GM21515 (cell line): Measurements from ENCODE around the gene ABCB1.

Experiments
- ATAC-seq: cut with Tn5 transposase; IDR thresholded peaks from one replicate; pipeline ENCODE4 v1.9.1; 2021; ENCODE audit not compliant: unreplicated experiment

Gene ABCB1

GRCh38 chr7:87600130-87601124 is at the start of gene ABCB1:
Gene ABCB1 (minus strand): TSS chr7:87600884. CDS start chr7:87600184, 700 bp downstream.
- peak; percentile 64 for ATAC-seq

DNA sequence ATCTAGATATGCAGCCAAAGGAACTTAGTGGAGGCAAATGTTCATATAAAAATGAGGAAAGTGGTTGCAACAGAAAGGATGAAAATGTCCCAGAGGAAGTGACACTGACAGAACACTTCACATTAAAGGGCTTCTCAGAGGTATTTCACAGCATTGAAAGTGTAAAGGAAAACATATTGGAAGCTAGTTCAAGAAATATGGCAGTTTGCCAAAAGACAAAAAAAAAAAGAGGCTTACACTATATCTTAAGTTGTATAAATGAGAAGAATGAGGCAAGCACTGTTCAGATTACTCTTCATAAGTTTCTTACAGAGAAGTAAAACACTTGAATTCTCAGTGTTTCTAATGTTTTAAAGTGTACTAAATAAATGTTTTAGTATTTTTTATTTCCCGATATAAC is 47.6 kb upstream of the ABCB1 start:
- ATAC-seq, result no peak

DNA sequence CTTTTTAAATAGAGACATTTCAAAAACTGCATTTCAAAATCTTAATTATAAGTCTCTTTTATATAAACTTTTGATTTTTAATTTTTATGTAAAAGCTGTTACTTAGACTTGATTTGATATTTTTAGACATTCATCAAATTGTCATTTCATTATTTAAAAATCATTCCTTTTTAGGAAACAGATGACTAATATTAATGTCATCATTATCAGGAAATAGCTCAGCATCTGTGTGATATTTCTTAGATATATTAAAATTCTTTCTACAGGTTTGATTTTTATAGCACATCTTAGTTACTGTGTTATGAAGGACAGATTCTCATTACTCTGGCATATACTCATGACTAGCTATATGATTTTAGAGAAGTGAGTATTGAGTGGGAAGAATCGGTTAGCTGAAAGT is 44.8 kb upstream of the ABCB1 start:
- no peak for ATAC-seq

GRCh38 chr7:87635921-87636320 is 35.2 kb upstream of the ABCB1 start:
- no peak for ATAC-seq

DNA sequence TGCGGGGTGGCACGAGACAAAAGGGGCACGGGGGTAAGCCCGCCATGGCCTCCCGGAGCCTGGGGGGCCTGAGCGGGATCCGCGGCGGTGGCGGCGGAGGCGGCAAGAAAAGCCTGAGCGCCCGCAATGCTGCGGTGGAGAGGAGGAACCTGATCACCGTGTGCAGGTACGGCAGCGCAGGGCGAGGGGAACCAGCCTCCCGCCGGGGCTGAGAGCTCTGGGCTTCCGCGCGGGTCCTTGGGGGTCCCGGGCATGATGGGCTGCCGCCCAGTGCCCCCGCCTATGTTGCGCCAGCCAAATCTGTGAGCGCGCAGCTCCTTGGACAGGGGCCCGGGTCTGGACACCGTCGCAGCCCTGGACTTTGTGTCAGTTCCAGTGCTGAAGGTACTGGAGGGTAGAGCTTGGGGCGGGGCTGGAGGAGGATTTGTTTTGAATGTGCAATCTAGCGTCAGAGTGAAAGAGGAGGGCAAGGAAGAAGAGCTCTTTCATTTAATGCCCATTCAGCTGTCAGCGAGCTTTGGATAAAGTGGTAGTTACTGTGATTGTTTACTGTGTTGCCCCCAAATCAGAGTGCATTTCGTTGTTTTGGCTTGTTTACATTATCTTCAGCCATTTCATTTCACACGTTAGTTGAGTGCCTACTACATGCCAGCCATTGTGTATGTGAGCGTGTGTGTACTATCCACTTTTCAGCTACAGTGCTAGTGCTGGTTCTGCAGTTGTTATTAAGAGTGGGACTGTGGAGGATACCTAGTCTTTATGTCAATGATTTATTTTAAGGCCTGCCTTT is 28.3 kb upstream of the ABCB1 start:
- no peak for ATAC-seq

DNA sequence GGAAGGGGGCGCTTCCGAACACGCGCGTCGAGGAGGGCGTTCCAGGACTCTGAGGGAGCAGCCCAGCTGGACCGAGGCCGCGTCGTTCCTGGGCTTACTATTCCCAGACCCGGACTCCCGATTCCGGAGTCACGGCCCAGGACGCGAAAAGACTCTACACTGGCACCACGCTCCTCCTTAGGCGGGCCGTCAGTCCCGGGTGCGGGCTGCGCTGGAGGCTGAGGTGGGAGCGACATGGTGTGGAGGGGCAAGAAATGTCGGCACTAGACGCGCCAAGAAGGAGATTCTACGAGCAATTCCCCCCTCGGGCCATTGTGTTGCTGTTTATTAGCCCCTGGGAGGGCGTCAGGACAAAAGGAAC is 26.9 kb upstream of the ABCB1 start:
- peak; percentile 17 for ATAC-seq

DNA sequence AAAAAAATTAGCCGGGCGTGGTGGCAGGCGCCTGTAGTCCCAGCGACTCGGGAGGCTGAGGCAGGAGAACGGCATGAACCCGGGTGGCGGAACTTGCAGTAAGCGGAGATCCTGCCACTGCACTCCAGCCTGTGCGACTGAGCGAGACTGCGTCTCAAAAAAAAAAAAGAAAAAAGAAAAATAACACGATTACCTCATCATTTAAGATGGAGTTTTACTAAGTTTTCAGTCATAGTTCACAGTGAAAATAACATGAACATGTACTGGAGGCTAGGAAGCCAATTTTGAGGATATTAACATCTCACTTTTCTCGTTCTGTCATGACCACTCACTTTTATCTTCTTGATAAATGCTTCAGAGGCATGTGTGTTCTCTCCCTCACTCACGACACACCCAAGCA is 24.4 kb upstream of the ABCB1 start:
- ATAC-seq, result no peak

- no peak for ATAC-seq
These were observed 23.9 kb upstream of the ABCB1 start for GRCh38 chr7:87624628-87625027.

GRCh38 chr7:87615197-87615596 is 14.5 kb upstream of the ABCB1 start:
- no peak for ATAC-seq

- ATAC-seq, result no peak
These were observed 9.2 kb upstream of the ABCB1 start for GRCh38 chr7:87609916-87610315.

- no peak for ATAC-seq
These were observed 7.7 kb upstream of the ABCB1 start for GRCh38 chr7:87608431-87608830.

DNA sequence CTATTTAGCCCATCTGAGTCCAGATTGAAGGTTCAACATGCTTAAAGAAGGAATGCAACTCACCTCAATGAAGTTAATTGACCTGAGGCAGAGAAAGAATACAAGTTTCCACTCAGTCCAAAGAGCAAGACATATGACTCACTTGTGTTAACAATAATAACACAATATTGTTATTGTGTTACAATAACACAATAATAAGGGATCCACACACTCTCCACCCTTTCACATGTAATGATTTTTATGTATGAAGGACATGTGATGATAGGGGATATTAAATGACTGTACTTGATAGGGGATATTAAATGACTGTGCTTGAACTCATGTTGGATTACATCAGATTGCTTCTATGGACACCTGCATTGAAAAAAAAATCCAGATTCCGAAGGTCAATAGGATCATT is 3.6 kb upstream of the ABCB1 start:
- no peak for ATAC-seq

- peak; percentile 97 for ATAC-seq
These were observed 1.3 kb downstream of the ABCB1 start for GRCh38 chr7:87599336-87599735.

- ATAC-seq, result no peak
These were observed 2.3 kb downstream of the ABCB1 start for GRCh38 chr7:87598234-87599009.

- no peak for ATAC-seq
These were observed 4.0 kb downstream of the ABCB1 start for GRCh38 chr7:87596696-87597095.

DNA sequence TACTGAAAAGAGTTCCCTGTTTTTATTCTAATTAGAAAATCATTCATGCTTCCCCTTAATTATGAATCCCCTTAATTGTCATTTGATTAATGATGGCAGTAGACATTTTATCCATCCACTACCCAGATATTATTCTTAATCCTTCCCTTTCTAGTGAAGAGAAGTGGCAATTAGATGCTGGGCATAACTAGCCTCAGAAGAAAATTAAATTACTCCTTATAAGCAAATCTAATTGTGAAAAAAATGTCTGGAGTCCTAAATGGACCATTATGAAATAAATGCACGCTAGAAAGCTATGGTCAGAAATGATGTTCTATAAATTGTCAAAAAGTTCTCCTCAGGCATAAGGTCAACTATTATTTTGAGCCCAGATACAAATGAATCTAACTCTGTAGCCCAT is 4.5 kb downstream of the ABCB1 start:
- no peak for ATAC-seq

GRCh38 chr7:87592300-87592699 is 8.4 kb downstream of the ABCB1 start:
- ATAC-seq, result no peak

DNA sequence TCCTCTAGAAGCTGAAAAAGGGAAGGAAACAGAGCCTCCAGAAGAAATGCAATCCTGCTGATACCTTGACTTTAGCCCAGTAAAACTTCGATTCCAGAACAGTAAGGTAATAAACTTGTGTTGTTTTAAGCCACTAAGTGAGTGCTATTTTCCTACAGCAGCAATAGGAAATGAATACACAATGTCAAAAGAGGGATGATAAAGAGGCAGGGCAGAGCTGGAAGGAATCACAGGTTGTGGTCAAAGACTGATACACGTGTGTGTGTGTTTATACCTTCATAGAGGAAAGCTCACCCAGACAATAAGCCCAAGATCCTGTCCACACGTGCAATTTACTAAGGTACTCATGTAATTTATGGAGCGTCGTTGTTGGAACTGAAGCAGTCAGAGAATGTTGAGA is 9.5 kb downstream of the ABCB1 start:
- ATAC-seq, result no peak

GRCh38 chr7:87590578-87590977 is 10.1 kb downstream of the ABCB1 start:
- no peak for ATAC-seq

- no peak for ATAC-seq
These were observed 11.1 kb downstream of the ABCB1 start for GRCh38 chr7:87589631-87590030.

DNA sequence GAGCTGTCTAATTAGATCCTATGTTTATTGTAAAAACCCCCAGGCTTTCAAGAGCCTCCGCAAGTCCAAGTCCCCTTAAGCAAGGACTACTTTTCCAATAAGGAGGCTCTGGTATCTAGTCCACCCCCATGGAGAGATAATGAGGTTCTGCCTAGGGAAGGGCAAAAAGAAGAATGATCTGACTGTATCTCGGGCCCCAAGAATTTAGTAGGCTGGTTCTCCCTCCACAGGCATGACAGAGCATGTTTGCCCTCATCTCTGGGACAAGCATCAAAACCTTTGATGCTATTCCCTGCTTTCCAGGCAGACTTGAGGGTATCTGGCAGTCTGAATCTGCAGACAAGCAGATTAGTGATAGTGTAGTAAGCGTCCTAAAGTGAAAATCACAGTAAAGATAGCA is 19.0 kb downstream of the ABCB1 start:
- no peak for ATAC-seq
